ENCODE results near the gene FNIP2. TPM values are rescaled to one million over a fixed set of nuclear protein-coding genes. Genes with fewer than 3 reads are reported as not detected.
A peak's percentile ranks its signal among the peaks of the same experiment; 100 is the strongest.
"Not testable (repeated sequence)": the region's sequence is repeated elsewhere in the genome, so short reads cannot be mapped to it uniquely, and the experiment has no call there.

The FNIP2 gene
- total RNA-seq, 1 donor from 2014 or later, result 18.5 TPM

GRCh38 chr4:158949099-158949498, 180.3 kb downstream of the FNIP2 start:
- Histone ChIP-seq H3K27me3 (ENCODE audit: insufficient read depth, low read length) (no peaks in the 10 kb centered on the region), H3K36me3 (ENCODE audit: insufficient read depth, low read length) (no peaks in the 10 kb centered on the region), H2AFZ (ENCODE audit: low read depth, low read length) (no peak overlapping the region), H3K9me3 (ENCODE audit: insufficient read depth, low read depth, low read length) (peaks cover 7% of the 10 kb centered on the region), H3K9ac (ENCODE audit: low read length) (no peak overlapping the region), H3K4me1 (ENCODE audit: insufficient read depth, low read length) (no peaks in the 10 kb centered on the region), H3K4me2 (ENCODE audit: low read length) (no peak overlapping the region), H3K79me2 (ENCODE audit: insufficient read depth, low read length) (no peaks in the 10 kb centered on the region), H3K4me3 (ENCODE audit: insufficient read depth, low read depth, low read length) (no peak overlapping the region), H3K27ac (ENCODE audit: low read depth, low read length) (no peak overlapping the region), H4K20me1 (ENCODE audit: insufficient read depth, low read length) (no peaks in the 10 kb centered on the region)
- DNase-seq (ENCODE audit: low read depth), result peak; percentile 47
- Mint-ChIP-seq H3K27me3 (ENCODE audit: low read depth, unreplicated experiment) (no peaks in the 10 kb centered on the region), H3K36me3 (ENCODE audit: low read depth, unreplicated experiment) (no peaks in the 10 kb centered on the region), H3K9me3 (ENCODE audit: unreplicated experiment) (peaks cover 22% of the 10 kb centered on the region), H3K4me1 (ENCODE audit: low read depth, unreplicated experiment) (peaks cover 4% of the 10 kb centered on the region), H3K27ac (ENCODE audit: unreplicated experiment) (peak overlapping the region; percentile 83), H3K4me3 (ENCODE audit: unreplicated experiment) (no peak overlapping the region)
- FAIRE-seq, result no peak
- no peak for TF ChIP-seq CTCF (IDR thresholded peaks at IDR 0.05; ENCODE audit: insufficient read depth, low read depth, low read length)
- no peak for TF ChIP-seq EZH2 (IDR thresholded peaks at IDR 0.05; ENCODE audit: insufficient read depth, low read length)

- not testable (repeated sequence) for H3K36me3 ChIP-seq (ENCODE audit: insufficient read depth, low read length)
Measured at GRCh38 chr4:158952221-158952774, 183.5 kb downstream of the FNIP2 start.

GRCh38 chr4:158956345-158956744, 187.5 kb downstream of the FNIP2 start:
- H3K9me3 Mint-ChIP-seq (ENCODE audit: unreplicated experiment), result peaks cover 24% of the 10 kb centered on the region
- not testable (repeated sequence) for H3K27ac ChIP-seq (ENCODE audit: low read depth, low read length); H3K36me3 Mint-ChIP-seq (ENCODE audit: low read depth, unreplicated experiment); H3K4me2 ChIP-seq (ENCODE audit: low read length); H3K9ac ChIP-seq (ENCODE audit: low read length); H3K27ac Mint-ChIP-seq (ENCODE audit: unreplicated experiment); H3K4me3 Mint-ChIP-seq (ENCODE audit: unreplicated experiment); H3K79me2 ChIP-seq (ENCODE audit: insufficient read depth, low read length); H3K4me3 ChIP-seq (ENCODE audit: insufficient read depth, low read depth, low read length); H4K20me1 ChIP-seq (ENCODE audit: insufficient read depth, low read length); H3K4me1 Mint-ChIP-seq (ENCODE audit: low read depth, unreplicated experiment); H3K9me3 ChIP-seq (ENCODE audit: insufficient read depth, low read depth, low read length); H3K36me3 ChIP-seq (ENCODE audit: insufficient read depth, low read length); H2AFZ ChIP-seq (ENCODE audit: low read depth, low read length); H3K27me3 ChIP-seq (ENCODE audit: insufficient read depth, low read length); FAIRE-seq; H3K27me3 Mint-ChIP-seq (ENCODE audit: low read depth, unreplicated experiment); H3K4me1 ChIP-seq (ENCODE audit: insufficient read depth, low read length); DNase-seq (ENCODE audit: low read depth)

More at GRCh38 chr4:158952221-158952774, 183.5 kb downstream of the FNIP2 start:
- not testable (repeated sequence) for H3K27ac Mint-ChIP-seq (ENCODE audit: unreplicated experiment); H3K27me3 Mint-ChIP-seq (ENCODE audit: low read depth, unreplicated experiment); H3K79me2 ChIP-seq (ENCODE audit: insufficient read depth, low read length); H3K27me3 ChIP-seq (ENCODE audit: insufficient read depth, low read length); H3K9ac ChIP-seq (ENCODE audit: low read length); H3K27ac ChIP-seq (ENCODE audit: low read depth, low read length); H3K4me2 ChIP-seq (ENCODE audit: low read length); H4K20me1 ChIP-seq (ENCODE audit: insufficient read depth, low read length); H3K4me1 ChIP-seq (ENCODE audit: insufficient read depth, low read length); DNase-seq (ENCODE audit: low read depth); H3K4me3 Mint-ChIP-seq (ENCODE audit: unreplicated experiment); H3K9me3 ChIP-seq (ENCODE audit: insufficient read depth, low read depth, low read length); H2AFZ ChIP-seq (ENCODE audit: low read depth, low read length); H3K4me3 ChIP-seq (ENCODE audit: insufficient read depth, low read depth, low read length); H3K4me1 Mint-ChIP-seq (ENCODE audit: low read depth, unreplicated experiment); FAIRE-seq; H3K36me3 Mint-ChIP-seq (ENCODE audit: low read depth, unreplicated experiment)
- H3K9me3 Mint-ChIP-seq (ENCODE audit: unreplicated experiment), result peaks cover 24% of the 10 kb centered on the region

- not testable (repeated sequence) for H3K27ac ChIP-seq (ENCODE audit: low read depth, low read length); H3K36me3 Mint-ChIP-seq (ENCODE audit: low read depth, unreplicated experiment); H3K4me2 ChIP-seq (ENCODE audit: low read length); H3K4me1 Mint-ChIP-seq (ENCODE audit: low read depth, unreplicated experiment); H2AFZ ChIP-seq (ENCODE audit: low read depth, low read length); H3K4me3 Mint-ChIP-seq (ENCODE audit: unreplicated experiment); H3K4me3 ChIP-seq (ENCODE audit: insufficient read depth, low read depth, low read length); H3K36me3 ChIP-seq (ENCODE audit: insufficient read depth, low read length); DNase-seq (ENCODE audit: low read depth); H3K9me3 ChIP-seq (ENCODE audit: insufficient read depth, low read depth, low read length); H3K9ac ChIP-seq (ENCODE audit: low read length); H4K20me1 ChIP-seq (ENCODE audit: insufficient read depth, low read length); H3K27ac Mint-ChIP-seq (ENCODE audit: unreplicated experiment); H3K4me1 ChIP-seq (ENCODE audit: insufficient read depth, low read length); H3K79me2 ChIP-seq (ENCODE audit: insufficient read depth, low read length); H3K27me3 Mint-ChIP-seq (ENCODE audit: low read depth, unreplicated experiment); FAIRE-seq; H3K27me3 ChIP-seq (ENCODE audit: insufficient read depth, low read length)
- peaks cover 18% of the 10 kb centered on the region for H3K9me3 Mint-ChIP-seq (ENCODE audit: unreplicated experiment)
Measured at GRCh38 chr4:158956918-158957317, 188.1 kb downstream of the FNIP2 start.

Other genes with a start within 250 kb of the FNIP2 start
- 0.14 TPM in 1 of 2 replicates, not detected in the other for gene RXFP1, start 247.1 kb upstream of the FNIP2 start, total RNA-seq
- 7.0 and 8.4 TPM in 2 replicates for gene C4orf46, start 97.1 kb upstream of the FNIP2 start, total RNA-seq
- 15.1 and 17.0 TPM in 2 replicates for gene ETFDH, start 96.7 kb upstream of the FNIP2 start, total RNA-seq
- gene PPID, start 45.6 kb upstream of the FNIP2 start, total RNA-seq, result 27.8 and 30.4 TPM in 2 replicates